Right lobe of liver (tissue), 4 donors: ENCODE results near the gene GRIA4.

ENCODE experiments used
- CTCF ChIP-seq, 4 donors: fragments of 200-600 bp in 3 of 4; fragments of 450-650 bp in 1 of 4; IDR thresholded peaks; one replicate each; pipeline versions ENCODE4 v1.5.1 to v1.8.0; 2016 to 2022; ENCODE audit warnings: antibody characterized with exemption in 4 of 4, mild to moderate bottlenecking in 2 of 4
- POLR2A ChIP-seq: fragments of 450-650 bp; IDR thresholded peaks from one replicate; pipeline ENCODE4 v1.6.1; 2017; ENCODE audit warnings: antibody characterized with exemption, mild to moderate bottlenecking
- donor health status: DM: no; HTN: no; CAD: no.
- donor health status: DM: no; HTN: no; CAD: no.
- donor health status: DM: no; HTN: yes; CAD: no.

- no peak for TF ChIP-seq POLR2A
- no peak for TF ChIP-seq CTCF (IDR thresholded peaks at IDR 0.05)
Measured at GRCh38 chr11:105863523-105863922, 253.7 kb downstream of the GRIA4 start.
